Right ventricle myocardium superior (tissue), 1 donor: ENCODE results near the gene PTPRK. TPM values are rescaled to one million over a fixed set of nuclear protein-coding genes. Genes with fewer than 3 reads are reported as not detected.

ENCODE experiments used
- ATAC-seq: fragments of 200-7000 bp; cut with Tn5 transposase; one replicate; pipeline ENCODE4 v1.9.1; 2020; ENCODE audit warnings: mild to moderate bottlenecking; ENCODE audit not compliant: poor library complexity
- DNase-seq: peaks from one replicate; pipeline ENCODE4 v3.0.0-alpha.2; 2020
- intact Hi-C: fragments of 100-400 bp; cut with DNase I; formaldehyde crosslinking; loops from one replicate; pipeline ENCODE4 v1.11.2; 2022
- total RNA-seq: library from RNA; stranded (reverse); fragmentation: NEBNext Ultra II Directional; extraction: Animal tissue kit (Norgen Biotek cat#: 25700); gene quantifications from one replicate; pipeline ENCODE4 v1.2.1, GENCODE V29; 2021
- donor health status: DM: no; HTN: yes; CAD: no; lungs with severe emphysema.

Gene PTPRK
- total RNA-seq, 1 donor from 2014 or later, result 27.9 TPM

DNA sequence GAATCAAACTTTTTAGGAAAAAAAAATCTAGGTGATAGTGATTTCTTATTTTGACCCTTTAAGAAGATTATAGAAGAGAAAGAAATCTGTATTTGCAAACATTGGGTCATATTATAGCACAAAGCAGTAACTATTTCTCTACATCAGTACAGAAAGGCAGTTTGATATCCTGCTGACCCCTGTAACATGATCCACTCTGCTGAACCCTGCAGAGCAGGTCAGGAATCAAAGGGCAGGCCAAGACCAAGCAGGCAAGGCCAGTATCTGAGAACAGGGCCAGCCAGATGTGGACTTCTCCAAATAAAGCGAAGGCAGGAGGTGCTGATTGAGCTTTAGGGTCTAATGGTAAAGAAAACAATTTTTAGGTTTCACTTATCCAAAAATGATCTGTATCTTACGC is 239.4 kb downstream of the PTPRK start:
- intact Hi-C loops, result no loop called here
- ATAC-seq (no peak), DNase-seq (no peak)

DNA sequence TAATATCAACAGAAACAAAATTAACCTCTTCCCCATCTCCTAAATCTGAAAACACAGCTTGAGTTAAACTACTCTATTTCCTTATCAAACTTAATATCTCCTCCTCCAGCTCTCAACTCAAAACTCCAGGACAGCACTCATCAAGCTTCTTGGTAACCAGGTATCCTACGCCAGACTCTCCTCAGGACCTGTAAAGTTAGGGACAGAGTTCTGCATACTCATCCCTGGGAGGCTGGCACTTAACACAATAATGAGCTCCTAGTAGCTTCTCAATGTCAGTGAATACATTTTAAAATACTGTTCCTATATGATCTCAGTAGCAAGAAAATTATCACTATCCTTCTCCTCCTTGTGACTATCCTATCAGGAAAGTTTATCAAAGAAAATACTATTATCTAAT is 240.3 kb downstream of the PTPRK start:
- no peak for ATAC-seq
- intact Hi-C loops, result no loop called here
- no peak for DNase-seq

DNA sequence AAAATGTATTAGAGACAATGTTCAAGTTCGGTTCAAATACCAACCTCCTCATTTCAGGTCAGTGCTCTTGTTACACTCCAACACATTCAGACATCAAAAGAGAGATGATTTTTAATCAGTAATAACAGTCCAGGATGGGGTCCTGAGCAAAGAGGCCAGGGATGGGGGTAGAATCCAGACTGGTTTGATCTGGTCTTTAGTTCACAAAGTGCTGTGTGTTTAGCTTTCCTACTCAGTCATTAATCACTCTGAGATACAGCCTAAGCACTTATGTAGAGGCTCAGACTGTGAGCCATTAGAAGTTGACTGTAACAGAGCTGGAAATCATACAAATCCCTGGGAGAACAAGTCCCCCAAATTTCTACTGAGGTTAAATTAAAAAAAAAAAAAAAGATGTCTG is 241.6 kb downstream of the PTPRK start:
- intact Hi-C loops, result no loop called here
- DNase-seq, result no peak
- no peak for ATAC-seq

DNA sequence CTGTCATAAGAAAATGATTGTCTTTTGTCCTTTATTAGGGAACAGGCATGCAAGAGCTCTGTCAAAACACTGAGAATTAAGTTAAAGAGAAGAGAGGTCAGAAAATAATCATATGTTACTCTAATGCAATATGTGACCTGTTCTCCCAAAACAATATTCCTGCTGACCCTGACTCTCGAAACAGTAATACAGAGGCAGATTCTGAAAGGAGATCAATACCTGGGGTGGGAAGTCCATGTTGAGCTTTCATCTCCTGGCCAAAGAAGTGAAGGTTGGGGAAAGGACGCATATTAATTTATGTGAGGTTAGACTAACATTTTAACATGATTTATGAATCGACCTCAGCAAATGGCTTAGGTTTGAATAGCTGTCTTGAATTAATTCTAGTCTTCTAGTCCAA is 243.0 kb downstream of the PTPRK start:
- intact Hi-C loops, result no loop called here

DNA sequence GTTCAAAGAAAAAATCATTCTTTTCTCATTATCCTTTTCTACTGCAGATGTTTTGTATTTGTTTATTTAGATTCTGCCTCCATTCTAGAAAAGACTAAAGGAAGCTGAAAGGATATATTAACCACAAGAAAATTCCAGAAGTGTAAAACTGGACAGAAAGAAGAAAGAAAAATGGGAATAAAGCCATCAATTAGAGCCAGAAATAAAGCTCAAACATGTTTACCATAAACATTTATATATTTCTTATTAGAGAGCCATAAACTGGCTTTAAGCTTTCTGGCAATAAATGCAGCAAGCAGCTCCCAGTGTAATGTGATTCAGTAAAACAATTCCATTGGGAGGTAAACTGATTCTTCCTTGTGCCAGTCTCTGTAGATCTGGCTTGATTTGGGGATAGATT is 244.1 kb downstream of the PTPRK start:
- DNase-seq, result no peak
- intact Hi-C loops, result no loop called here
- no peak for ATAC-seq

More for the DNA sequence above, 243.0 kb downstream of the PTPRK start:
- ATAC-seq (no peak), DNase-seq (no peak)

DNA sequence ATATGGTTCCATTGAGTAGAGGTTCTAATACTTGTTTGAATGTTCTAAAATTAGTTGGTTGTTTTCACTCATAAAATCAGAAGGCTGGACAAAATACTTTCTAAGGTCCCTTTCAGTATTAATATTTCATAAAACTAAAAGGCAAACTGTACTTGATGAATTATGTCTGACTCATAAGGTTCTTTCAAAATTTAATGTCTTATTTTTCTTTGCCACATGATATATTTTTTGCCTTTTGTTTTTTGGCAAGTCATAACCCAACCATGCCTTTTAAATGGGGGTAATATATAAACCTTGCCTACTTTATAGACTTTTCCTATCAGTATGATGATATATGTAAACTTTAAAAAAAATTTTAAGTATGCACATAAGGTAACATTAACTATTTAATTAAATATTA is 244.7 kb downstream of the PTPRK start:
- DNase-seq, result no peak
- ATAC-seq, result no peak
- intact Hi-C loops, result no loop called here

DNA sequence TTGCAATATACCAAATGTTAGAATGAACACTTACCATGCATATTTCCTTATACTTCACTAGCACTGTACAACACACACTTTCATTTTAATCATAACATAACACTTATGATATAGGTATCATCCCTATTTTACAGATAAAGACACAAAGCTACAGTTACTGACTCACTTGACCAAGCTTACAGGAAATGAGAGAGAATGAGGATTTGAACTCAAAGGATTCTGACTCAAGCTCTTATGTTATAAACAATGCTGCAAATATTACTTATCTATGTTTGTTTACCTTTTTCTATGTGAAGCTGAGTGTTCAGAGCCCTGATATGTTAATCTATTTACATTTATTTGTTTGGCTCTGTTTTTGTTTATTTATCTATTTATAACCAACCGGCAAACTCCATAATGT is 245.4 kb downstream of the PTPRK start:
- intact Hi-C loops, result no loop called here
- ATAC-seq (no peak), DNase-seq (no peak)

DNA sequence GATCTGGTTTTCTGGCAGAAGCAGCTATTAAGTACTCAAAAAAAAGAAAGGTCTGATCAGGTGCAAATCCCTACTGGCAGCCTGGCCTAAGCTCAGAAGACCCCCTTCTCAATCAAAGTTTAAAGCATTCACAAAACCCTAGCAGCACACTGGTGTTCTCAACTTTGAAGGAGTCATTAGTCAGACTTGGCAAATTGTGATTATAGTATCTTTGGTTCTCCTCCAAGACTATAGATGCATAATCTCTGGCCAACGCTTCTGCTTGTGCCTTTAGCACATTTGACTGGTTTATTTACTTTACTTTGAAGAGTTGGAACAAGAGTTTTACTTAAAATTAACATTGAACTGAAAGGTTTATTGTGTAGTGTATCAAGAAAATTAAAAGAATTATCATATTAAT is 248.9 kb downstream of the PTPRK start:
- intact Hi-C loops, result no loop called here
- DNase-seq, result no peak
- ATAC-seq, result no peak

DNA sequence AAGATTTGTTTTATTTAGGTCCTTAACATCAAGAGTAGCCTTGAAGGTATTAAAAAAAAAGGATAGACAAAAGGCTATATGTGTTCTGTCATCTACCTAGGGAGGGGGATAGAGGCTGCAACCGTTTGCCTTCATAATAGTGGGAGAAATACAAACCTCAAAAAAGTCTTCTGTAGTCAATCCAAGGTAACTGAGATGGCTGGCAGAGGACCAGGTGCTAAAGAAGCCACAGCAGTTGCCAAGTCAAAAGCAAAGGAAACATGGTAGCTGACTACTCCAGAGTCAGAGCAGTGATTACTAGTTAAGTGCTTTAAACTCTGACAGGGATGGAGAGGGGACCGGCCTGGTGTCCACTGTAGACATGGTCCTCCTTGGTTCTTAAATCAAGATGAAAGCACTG is 249.4 kb downstream of the PTPRK start:
- DNase-seq (no peak), ATAC-seq (no peak)
- intact Hi-C loops, result no loop called here

DNA sequence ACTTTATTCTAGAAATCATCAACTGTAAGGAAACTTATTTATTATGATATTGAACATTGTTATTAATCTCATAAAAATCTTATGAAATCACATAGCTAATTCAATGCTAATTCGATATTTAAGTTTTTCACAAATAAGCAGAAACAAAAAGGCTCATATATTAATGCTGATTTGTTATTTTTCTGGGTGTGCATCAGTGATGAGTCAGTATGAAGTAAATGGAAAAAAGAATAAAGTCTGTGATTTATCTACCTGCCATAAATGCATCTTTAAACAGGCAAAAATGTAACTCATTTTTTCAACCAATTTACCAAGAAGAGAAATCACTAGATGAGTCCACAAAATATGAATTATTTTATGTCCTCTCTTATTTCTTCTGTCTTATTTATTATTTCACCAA is 253.5 kb downstream of the PTPRK start:
- no peak for DNase-seq
- intact Hi-C loops, result no loop called here
- ATAC-seq, result no peak

DNA sequence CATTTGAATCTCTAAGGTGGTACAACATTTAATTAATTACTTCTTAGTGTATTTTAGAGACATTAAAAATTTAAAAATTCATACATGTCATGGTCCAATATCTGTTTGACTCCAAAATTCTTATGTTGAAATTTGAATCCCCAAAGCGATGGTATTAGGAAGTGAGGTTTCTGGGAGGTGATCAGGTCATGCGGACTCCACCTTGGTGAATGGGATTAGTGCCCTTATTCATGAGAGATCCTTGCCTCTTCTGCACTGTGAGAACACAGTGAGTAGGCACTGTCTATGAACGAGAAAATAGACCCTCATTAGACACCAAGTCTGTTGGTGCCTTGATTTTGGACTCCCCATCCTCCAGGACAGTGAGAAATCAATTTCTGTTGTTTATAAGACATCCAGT is 254.7 kb downstream of the PTPRK start:
- ATAC-seq, result no peak
- intact Hi-C loops, result no loop called here

DNA sequence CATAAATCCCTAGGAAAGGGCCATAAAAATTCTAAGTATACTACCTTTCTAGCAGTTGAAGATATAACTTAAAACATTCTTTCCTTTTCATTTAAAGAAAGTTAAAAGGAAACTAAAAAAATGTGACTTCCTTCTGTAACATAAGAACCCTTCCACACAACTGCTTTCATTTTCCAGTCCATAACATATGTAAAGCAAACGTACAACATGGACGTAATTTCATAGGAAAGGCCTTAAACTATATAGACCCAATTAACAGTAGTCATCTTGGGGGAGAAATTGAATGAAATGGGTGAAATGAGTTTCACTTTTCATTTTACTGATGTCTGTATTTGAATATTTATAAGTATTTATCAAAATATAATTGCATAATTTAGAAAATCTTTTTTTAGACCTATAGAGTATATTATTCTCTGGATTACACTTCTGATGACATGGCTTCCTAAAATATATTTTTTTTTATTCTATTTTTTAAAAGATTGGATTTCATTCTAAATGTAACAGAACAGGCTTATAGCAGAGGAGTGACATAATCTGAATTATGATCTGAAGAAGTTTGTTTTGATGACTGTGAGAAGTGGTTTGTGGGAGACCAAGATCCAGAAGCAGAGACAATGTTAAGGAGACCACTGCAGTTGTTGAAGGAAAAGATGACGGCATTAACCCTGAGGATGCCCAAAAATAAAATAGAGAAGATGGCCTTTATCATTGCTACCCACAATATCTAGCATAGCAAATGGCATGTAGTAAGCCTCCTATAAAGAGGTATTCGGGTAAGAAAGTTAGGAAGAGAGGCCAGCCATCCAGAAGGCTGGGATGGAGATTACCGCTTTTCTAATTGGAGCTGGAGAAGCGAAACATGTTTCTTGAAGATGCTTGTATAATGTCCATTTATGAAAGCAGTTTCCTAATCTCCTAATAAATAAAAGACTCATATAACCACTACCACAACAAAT is 260.4 kb downstream of the PTPRK start:
- intact Hi-C loops, result no loop called here

More for the DNA sequence above, 254.7 kb downstream of the PTPRK start:
- no peak for DNase-seq

DNA sequence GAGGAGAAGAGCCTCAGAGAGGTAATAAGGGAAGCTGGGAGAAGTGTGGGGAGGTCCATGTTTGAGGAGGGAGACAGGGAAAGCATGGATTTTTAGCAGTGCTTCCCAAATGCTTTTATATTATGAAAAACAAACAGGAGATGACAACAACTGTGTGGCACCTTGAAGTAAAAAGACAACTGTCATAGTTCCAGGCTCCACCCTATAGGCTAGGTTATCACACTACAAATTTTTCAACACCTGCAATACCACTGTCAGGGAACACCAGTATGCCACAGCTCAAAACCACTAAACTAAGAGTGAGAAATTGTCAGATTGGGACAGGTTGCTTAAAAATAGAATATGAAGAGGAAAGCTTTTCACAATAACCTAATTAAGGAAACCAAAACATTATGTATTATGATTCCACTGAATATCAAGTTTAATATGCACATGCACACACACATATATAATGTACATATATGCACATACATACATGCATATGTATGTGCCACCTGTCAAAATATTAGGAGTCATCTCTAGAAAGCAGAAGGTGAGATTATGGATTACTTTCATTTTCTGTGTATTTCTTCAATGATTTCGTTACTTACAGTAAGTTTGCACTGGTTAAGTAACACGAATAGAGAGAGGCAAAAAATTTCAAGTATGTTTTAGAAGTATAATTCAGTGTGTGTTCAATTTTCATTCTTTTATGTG is 261.2 kb downstream of the PTPRK start:
- intact Hi-C loops, result no loop called here
- DNase-seq, result no peak
- ATAC-seq, result no peak

More for the DNA sequence above, 260.4 kb downstream of the PTPRK start:
- no peak for DNase-seq
- ATAC-seq, result no peak

DNA sequence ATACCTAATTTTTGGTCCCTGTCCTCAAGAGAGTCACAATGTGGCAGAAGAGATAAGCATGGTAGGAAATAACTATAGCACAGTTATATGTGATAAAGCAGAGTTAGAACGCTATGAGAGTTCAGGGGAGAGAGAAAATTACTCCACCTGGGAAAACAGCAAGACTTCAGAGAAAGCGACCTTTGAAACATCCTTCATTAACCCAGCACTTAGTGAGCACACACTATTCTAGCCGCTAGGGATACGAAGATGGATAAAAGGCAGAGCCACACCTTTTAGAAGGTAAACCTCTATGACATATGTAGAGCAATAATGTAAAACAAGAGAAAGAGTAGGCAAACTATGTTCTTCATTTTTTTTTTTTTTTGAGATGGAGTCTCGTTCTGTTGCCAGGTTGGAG is 264.3 kb downstream of the PTPRK start:
- DNase-seq (no peak), ATAC-seq (no peak)
- intact Hi-C loops, result no loop called here

DNA sequence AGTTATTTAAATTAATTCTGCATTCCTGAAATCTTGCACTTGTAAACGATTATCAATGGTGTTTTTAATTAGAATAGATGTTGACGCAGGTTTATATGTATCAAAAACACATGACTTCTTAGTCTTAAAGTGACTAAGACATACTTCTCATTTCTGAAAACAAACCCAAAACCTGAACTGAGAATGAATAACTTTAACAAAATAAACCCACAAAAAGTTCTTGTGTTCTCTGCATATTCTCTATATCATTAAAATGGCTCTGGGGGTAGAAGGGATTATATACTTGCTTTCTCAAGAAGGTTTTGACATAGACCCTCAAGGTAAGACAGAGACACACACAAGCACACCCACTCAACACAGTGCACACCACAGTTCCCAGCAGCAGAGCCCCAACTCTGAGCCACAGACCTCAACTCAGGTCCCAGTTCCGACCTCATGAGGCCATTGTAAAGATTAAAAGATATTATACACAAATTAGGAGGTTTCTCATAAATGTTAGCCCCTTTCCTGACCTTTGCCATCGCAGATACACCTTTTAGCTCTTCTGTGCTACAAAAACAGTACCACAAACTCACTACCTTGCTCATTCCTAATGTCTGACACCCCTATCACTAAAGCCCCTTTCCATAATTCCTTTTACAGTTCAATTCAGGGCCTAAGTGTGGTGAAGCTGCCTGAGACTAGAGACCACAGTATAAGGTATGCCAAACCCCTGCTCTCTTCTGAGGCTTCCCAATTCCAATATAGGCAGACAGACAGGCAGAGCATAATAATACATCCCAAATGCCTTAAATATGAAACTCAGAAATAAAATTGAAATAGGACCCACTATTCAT is 267.8 kb downstream of the PTPRK start:
- ATAC-seq, result no peak
- intact Hi-C loops, result no loop called here
- no peak for DNase-seq

DNA sequence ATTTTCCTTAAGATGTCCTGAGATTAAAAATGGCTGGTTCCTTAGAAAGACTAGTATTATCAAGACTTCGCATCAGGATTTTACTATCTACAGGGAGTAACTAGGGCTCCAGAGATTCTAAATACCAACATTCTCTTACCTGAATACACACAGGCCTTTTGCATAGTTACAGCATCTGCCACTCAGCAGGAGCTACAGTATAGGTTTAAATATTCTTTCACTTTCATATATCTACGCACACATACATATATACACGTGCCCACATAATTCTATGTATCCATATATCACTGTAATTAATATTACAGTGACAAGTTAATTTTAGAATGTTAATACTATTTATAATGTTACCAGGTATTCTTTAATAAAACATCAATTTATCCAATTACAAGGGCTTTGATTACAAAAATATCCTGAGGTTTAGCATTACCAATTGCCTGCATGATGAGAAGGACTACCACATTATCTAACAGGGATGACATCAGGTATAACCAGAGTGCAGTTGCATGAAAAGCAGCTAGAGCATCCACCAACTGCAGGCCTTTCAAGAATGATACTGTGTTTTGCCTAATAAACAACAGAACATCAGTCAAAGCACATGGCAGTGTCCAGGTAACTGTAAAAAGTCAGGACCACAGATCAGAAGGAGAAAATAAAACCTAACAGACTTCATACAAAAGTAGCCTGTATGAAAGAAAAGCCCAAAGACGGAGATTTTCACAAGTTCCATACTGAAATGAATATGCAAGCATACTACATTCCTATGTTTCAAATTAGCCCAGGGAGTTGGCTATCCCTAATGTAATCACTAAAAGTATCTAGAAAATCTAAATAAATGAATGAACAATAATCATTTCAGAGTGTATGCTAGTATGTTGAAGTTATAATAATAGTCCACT is 268.7 kb downstream of the PTPRK start:
- intact Hi-C loops, result no loop called here
- no peak for DNase-seq
- no peak for ATAC-seq

DNA sequence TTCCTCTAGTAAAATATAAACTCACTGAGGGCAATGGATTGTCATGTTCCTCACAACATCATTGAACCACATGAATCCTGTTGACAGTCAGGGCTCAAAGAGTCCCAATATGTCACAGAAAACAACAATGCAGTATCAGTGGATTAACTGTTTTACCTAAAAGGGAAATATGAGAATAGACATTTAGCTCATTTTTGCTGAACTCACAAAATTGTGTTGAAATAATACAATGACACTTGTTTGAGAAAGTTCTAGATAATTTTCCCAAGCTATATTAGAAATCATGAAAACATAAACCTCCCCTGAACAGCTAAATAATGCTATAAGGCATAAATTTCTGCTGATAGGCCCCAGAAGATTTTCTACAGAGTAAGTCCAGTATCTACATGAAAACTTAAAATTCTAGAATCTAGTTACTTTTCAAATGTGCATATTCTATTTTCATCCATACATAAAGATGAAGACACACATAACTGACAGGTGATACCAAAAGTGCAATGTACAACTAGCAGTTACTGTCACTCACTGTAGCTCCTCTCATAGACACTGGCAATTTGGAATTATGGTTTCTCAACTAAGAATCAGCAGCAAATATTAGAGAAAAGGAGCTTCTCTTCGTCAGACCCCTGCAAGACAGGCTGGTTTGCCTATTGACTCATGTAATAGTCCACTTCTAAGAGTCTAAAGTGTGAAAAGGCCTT is 269.9 kb downstream of the PTPRK start:
- DNase-seq, result no peak
- no peak for ATAC-seq
- intact Hi-C loops, result no loop called here

DNA sequence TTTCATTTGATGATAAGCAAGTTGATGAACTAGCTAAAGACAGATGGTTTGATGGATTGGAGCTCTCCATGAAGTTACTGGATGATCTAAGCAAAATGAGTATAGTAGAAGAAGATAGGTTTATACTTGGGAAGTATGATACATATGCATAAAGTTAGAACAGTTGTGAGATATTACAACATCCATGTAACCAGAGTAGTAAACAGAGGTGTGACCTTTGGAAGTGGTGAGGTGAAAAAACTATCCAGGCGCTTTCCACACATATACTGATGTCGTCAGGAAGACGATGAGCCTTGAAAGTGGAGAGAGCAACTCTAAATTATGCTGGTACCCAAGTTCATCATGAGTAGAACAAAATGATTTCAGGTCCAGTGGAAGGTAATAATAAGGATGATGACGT is 271.0 kb downstream of the PTPRK start:
- no peak for ATAC-seq
- DNase-seq, result no peak
- intact Hi-C loops, result no loop called here
